IgD-negative memory B cell (primary cell): ENCODE measurements around the gene NCAPG2. TPM values are rescaled to one million over a fixed set of nuclear protein-coding genes. Genes with fewer than 3 reads are reported as not detected.
A peak's percentile ranks its signal among the peaks of the same experiment; 100 is the strongest.

Source experiments
- H3K27ac Mint-ChIP-seq, 3 donors: one replicate each; pipeline ENCODE4 v1.8.0; 2020 to 2022; ENCODE audit warnings: mild to moderate bottlenecking in 3 of 3, mixed read lengths in 3 of 3, moderate library complexity in 1 of 3
- H3K27me3 Mint-ChIP-seq: one replicate; pipeline ENCODE4 v1.8.0; 2021; ENCODE audit warnings: mixed read lengths
- H3K36me3 Mint-ChIP-seq: one replicate; pipeline ENCODE4 v1.8.0; 2020; ENCODE audit warnings: mild to moderate bottlenecking, mixed read lengths
- H3K4me1 Mint-ChIP-seq, 3 donors: one replicate each; pipeline ENCODE4 v1.8.0; 2020 to 2022; ENCODE audit warnings: mixed read lengths in 3 of 3, mild to moderate bottlenecking in 1 of 3
- H3K4me3 Mint-ChIP-seq, 4 donors: one replicate each; pipeline ENCODE4 v1.8.0; 2020 to 2022; ENCODE audit warnings: mild to moderate bottlenecking in 4 of 4, mixed read lengths in 4 of 4, moderate library complexity in 3 of 4
- H3K9me3 Mint-ChIP-seq, 3 donors: one replicate each; pipeline ENCODE4 v1.8.0; 2020 to 2021; ENCODE audit warnings: mixed read lengths in 3 of 3, mild to moderate bottlenecking in 1 of 3
- polyA plus RNA-seq: library from polyadenylated mRNA; unstranded; fragments of 300-500 nt; fragmentation: Illumina TruSeq; gene quantifications from one replicate; pipeline ENCODE4 v1.2.3, GENCODE V29; 2021

The NCAPG2 gene
- polyA plus RNA-seq, 1 donor from 2014 or later, result 2.0 TPM

DNA sequence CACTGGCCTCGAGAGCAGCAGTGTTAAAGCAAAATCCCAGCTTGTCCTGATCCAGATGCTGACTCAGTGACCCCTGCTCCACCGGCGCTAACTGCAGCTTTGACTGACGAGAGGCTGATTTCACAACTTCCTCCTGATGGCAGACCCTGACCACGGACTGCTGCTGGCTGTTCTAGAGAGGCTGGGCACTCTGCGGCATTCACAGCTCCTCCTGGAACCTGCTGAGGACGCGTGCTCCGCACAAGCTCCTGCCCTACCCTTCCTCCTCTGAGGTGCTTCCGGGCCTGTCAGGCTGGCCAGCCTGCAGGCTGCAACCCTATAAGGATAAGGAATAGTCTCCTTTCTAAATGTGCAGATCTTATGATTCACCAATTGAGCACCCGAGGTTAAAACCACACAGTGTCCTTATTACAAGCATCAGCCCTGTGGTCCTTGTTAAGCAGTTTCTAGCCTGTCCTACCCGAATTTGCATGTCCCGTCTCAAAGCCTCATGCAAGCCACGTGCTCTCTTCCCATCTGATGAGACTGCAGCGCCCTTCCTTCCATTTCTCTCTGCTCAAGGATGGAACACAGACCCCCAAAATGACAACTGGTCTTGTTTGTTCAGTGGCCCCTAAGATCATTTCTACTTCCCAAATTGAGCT, 35.5 kb upstream of the NCAPG2 start:
- H3K4me1 Mint-ChIP-seq, result no peaks in the 10 kb centered on the region
- H3K4me3 Mint-ChIP-seq, result no peak overlapping the region
- no peaks in the 10 kb centered on the region for H3K9me3 Mint-ChIP-seq
- no peaks in the 10 kb centered on the region for H3K27me3 Mint-ChIP-seq
- H3K27ac Mint-ChIP-seq, result no peak overlapping the region
- peaks cover 17% of the 10 kb centered on the region for H3K36me3 Mint-ChIP-seq

DNA sequence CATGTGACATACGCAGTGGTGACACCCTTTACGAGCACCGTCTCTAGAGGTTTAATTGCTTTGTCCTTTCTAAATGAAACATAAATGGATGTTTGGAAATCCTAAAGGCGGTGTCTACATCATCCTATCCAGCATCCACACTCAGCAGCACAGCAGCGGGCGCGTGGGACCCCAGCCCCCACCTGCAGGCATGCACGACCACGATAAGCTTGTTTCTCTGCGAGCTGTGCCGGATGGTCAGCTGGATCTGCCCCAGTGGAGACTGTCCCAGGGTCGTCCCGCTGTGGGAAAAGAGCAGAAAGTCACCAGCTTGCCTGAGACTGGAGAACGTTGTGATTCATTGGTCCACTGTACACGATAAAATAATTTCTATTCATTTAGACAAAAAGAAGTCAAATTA, 34.2 kb upstream of the NCAPG2 start:
- Mint-ChIP-seq H3K27me3 (no peaks in the 10 kb centered on the region), H3K4me3 (no peak overlapping the region), H3K27ac (no peak overlapping the region), H3K4me1 (no peaks in the 10 kb centered on the region), H3K9me3 (no peaks in the 10 kb centered on the region), H3K36me3 (peaks cover 17% of the 10 kb centered on the region)

DNA sequence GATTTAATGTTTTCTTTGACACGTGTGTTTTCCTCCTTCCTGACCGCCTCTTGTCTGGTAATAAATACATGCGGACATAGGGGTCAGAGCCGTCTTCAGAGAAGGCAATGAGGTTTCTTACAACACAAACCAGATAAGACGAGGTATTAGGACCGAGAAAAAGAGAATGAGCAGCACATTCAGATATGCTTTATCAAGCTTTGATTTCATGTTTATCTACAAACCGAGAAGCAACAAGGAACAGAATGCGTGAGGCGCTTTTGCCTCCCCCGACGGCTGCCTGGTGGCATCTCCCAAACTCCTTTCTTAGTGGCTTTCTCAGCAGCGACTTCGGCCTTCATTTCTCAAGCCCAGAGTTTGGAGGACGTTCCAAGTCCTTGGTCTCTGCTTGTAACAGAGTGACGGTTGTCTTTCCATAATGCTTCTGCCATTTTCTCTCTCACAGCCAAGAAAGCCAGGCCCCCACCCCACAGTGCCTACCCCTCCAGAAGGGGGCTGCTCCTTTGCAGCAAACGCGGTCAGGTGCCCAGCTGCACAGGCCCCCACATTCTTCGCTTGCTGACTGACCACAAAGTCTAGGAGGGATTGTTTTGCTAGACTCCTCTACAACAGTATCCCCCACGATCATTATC, 32.6 kb upstream of the NCAPG2 start:
- Mint-ChIP-seq H3K27me3 (no peaks in the 10 kb centered on the region), H3K27ac (no peak overlapping the region), H3K4me1 (no peaks in the 10 kb centered on the region), H3K9me3 (no peaks in the 10 kb centered on the region), H3K4me3 (no peak overlapping the region), H3K36me3 (peaks cover 15% of the 10 kb centered on the region)

DNA sequence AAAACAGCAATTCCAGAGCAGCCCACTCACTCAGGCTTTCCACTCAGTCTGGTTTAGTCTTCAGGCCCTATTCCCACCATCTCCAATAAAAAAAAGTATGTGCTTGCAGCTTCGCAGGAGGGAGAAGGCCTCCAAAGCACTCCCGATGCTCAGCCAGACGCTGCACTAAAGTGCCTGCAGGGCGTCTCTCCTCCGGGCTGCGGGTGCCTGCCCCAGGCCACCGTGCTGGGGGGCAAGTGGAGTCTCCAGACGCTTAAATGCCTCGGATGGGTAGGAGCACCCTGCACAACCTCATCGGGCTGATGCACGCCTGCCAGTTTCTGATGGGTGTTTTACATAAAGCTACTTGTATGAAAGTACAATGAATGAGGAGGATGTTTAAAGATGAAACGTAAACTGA, 31.3 kb upstream of the NCAPG2 start:
- Mint-ChIP-seq H3K27me3 (no peaks in the 10 kb centered on the region), H3K36me3 (peaks cover 15% of the 10 kb centered on the region), H3K27ac (peak overlapping the region in 1 of 3 donors; percentile 13), H3K4me3 (no peak overlapping the region), H3K9me3 (no peaks in the 10 kb centered on the region), H3K4me1 (no peaks in the 10 kb centered on the region)

DNA sequence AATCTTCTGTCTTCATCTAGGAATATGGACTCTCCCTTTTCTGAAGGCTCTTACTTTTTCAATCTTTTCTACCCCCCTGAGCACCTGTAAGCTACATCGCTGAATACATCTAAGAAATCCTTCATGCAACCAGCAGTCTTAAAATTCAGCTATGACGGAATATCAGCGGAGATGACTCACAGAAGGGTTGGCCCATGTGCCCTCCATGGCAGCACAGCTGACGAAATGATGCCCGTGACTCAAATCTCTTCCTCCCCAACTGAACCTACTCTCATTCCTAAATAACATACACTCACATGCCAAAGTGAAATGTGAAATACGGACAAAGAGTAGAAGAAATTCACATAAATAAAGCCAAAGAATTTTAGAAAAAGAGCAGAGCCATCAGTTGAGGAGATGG, 30.3 kb upstream of the NCAPG2 start:
- Mint-ChIP-seq H3K27me3 (no peaks in the 10 kb centered on the region), H3K4me1 (peaks cover 0 to 3% (median 0%) of the 10 kb centered on the region in 3 donors), H3K4me3 (no peak overlapping the region), H3K9me3 (no peaks in the 10 kb centered on the region), H3K36me3 (peaks cover 10% of the 10 kb centered on the region), H3K27ac (peak overlapping the region in 1 of 3 donors; percentile 68)

DNA sequence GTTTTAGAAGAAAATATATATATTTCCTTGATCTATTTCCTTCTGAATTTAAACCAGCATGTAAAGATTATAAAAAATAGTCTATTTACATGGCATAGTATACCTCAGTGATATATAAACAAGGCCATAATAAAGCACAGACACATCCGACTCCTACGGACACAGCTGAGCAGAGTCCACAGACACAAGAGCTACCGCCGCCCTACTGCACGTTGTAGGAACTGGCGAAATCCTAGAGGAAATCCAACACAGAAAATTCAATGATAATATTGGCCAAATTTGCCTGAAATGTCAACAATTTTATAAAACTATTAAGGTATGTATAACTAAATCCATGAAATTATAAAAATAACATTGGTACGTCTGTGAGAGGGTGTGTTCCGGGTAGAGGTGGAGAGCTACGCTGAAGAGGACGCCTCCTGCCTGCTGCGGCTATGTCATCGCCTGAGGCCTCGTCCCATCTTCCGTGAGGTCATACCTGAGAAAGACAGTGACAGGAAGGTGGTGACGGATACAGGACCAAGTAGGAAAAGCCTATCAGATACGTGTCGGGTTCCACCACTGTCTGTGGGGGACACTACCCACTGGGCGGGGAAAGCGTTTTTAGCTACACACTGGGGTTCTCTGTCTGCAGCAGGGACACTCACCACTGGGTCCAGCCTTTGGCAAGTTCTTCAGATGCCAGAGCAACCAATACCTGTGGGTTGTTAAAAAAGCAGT, 29.3 kb upstream of the NCAPG2 start:
- H3K36me3 Mint-ChIP-seq, result peaks cover 11% of the 10 kb centered on the region

DNA sequence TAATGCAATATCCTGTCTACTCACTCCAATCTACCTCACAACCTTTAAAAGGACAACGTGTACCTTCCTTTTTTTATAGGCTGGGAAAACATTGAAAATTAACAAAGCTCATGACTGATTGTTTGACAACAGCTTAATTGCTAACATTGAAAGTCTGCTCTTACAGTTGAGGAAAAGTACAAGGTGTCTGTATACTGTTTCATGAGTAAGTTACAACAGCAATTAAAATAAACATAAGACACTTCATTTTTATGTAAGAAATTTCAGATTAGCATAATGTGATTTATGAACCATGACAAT, 28.6 kb upstream of the NCAPG2 start:
- Mint-ChIP-seq H3K9me3 (no peaks in the 10 kb centered on the region), H3K4me3 (no peak overlapping the region), H3K27me3 (no peaks in the 10 kb centered on the region), H3K36me3 (peaks cover 7% of the 10 kb centered on the region), H3K4me1 (peaks cover 0 to 3% (median 0%) of the 10 kb centered on the region in 3 donors), H3K27ac (no peak overlapping the region)

More for the DNA sequence above, 29.3 kb upstream of the NCAPG2 start:
- Mint-ChIP-seq H3K4me3 (no peak overlapping the region), H3K27ac (no peak overlapping the region), H3K9me3 (no peaks in the 10 kb centered on the region), H3K27me3 (no peaks in the 10 kb centered on the region), H3K4me1 (peaks cover 0 to 3% (median 0%) of the 10 kb centered on the region in 3 donors)

DNA sequence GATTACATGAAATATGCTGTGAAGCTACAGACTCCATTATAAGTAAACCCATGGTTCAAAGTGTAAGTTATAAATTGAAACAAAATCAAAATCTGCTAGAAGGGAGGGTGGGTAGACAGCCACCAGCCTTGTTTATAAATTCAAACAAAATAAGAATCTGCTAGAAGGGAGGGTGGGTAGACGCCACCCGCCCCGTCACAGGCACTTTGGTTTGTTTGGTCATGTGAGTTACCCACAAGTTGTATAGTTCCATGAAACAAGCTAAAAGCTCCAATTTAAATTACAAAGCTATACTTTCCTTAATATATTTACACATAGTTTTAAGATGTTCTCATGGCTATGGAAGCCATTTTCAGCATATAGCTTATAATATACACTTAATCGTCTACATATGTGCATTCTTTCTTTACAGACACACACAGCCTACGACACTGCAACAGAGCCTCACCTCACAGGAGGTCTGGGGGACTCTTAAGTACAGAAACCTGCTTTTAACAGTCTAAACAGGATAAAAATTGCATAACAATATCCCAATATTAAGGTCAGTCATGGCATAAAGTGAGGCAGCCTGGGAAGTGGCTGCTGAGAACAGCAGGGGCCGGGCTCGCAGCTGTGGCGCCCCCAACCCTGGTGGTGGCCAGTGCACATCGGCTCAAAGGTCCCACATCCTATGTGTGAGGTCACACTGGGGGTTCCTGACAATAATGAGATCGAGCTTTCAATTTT, 28.1 kb upstream of the NCAPG2 start:
- no peaks in the 10 kb centered on the region for H3K27me3 Mint-ChIP-seq
- H3K36me3 Mint-ChIP-seq, result peaks cover 7% of the 10 kb centered on the region
- no peak overlapping the region for H3K27ac Mint-ChIP-seq
- no peak overlapping the region for H3K4me3 Mint-ChIP-seq
- no peaks in the 10 kb centered on the region for H3K9me3 Mint-ChIP-seq
- peaks cover 0 to 3% (median 0%) of the 10 kb centered on the region in 3 donors for H3K4me1 Mint-ChIP-seq

DNA sequence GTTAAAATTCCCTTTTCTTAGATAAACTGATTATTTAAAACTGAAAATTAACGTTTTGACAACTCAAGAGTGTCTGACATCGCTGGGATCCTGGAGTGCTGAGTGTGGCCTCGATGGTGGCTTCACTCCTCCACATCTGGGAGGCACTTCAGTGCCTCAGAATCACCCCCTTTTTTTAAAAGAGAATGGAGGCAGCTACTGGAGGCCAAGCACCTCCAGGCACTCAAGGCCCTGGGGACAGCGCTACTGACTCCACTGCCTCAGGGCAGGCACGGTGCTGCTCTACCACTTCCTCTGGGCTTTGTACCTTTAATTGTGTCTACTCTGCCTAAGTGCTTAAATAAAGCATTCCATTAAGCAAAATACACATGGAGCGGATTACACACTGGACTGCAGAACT, 27.2 kb upstream of the NCAPG2 start:
- no peak overlapping the region for H3K27ac Mint-ChIP-seq
- H3K4me3 Mint-ChIP-seq, result no peak overlapping the region
- no peaks in the 10 kb centered on the region for H3K9me3 Mint-ChIP-seq
- H3K27me3 Mint-ChIP-seq, result no peaks in the 10 kb centered on the region
- peaks cover 0 to 3% (median 0%) of the 10 kb centered on the region in 3 donors for H3K4me1 Mint-ChIP-seq
- peaks cover 4% of the 10 kb centered on the region for H3K36me3 Mint-ChIP-seq

DNA sequence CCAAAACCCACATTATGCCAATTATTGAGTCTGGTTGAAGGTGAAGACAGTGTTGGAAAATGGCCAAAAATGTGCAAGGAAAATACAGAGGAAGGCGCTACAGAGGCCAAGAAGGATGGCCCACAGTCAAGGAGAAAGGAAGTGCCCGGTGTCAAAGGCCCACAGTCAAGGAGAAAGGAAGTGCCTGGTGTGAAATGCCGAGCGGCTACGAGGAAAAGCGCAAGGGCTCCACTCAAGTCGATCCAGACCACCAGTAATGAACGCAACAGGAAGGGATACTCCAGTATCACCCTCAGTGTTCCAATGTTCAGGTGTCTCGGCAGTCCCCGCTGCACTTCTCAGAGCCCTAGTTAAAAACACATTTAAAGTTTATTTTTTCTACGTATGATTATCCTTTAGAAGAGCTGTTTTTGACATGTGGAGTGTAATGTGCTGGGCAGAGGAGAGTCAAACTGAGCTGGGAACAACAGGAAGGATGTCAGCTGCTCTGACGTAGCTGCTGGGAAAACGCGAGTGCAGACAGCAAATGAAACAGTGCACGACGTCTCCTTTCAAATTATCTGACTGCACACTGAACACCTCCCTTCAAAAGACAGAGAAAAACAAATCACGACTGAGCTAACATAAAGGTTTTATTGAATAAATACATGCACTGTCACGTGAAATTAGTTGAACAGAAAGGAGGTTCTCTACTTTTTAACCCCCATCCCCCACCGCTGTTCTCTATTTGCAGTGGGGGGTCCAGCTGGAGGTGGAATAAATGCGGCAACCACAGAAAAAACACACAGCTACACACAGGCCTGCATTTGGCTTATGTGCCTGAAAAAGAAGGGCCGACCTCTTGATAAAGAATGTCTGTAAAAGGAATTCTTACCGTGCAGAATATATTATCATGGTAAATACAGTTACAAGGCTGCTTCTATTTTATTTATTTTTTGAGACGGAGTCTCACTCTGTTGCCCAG, 26.1 kb upstream of the NCAPG2 start:
- Mint-ChIP-seq H3K4me1 (peaks cover 0 to 3% (median 0%) of the 10 kb centered on the region in 3 donors), H3K9me3 (no peaks in the 10 kb centered on the region), H3K4me3 (no peak overlapping the region), H3K27ac (peak overlapping the region in 1 of 3 donors; percentile 70), H3K27me3 (no peaks in the 10 kb centered on the region), H3K36me3 (peaks cover 4% of the 10 kb centered on the region)

DNA sequence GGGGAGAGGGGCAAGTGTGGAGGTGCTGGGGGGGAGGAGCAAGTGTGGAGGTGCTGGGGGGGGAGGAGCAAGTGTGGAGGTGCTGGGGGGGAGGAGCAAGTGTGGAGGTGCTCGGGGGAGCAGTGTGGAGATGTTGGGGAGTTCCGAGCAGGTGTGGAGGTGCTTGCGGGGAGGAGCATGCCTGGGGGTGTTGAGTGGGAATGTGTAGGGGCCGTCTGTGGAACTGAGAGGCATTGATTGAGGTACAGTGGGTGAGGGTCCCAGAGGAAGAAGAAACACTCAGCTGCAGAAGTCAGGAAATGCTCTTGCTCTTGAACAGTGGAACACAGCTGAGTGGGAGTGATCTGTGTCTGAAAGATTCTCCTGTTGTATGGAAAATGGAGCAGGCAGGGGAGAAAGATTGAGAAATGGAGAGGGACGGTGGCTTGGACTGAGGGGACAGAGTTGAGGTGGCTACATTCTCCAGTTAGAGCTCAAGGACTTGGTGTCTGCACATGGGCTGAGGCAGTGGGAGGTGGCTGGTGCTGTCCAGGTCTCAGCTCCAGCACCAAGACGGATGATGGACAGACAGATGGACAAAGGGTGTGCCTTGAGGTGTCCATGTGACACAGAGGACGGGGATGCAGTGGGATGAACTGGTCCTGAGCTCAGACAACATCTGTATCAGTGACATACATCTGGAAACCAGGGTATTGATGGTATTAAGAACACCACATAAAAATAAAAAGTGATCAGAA, 25.2 kb upstream of the NCAPG2 start:
- H3K27ac Mint-ChIP-seq, result peak overlapping the region in 1 of 3 donors; percentile 70
- no peak overlapping the region for H3K4me3 Mint-ChIP-seq
- H3K4me1 Mint-ChIP-seq, result peaks cover 0 to 3% (median 0%) of the 10 kb centered on the region in 3 donors
- peaks cover 4% of the 10 kb centered on the region for H3K36me3 Mint-ChIP-seq
- no peaks in the 10 kb centered on the region for H3K9me3 Mint-ChIP-seq
- no peaks in the 10 kb centered on the region for H3K27me3 Mint-ChIP-seq

DNA sequence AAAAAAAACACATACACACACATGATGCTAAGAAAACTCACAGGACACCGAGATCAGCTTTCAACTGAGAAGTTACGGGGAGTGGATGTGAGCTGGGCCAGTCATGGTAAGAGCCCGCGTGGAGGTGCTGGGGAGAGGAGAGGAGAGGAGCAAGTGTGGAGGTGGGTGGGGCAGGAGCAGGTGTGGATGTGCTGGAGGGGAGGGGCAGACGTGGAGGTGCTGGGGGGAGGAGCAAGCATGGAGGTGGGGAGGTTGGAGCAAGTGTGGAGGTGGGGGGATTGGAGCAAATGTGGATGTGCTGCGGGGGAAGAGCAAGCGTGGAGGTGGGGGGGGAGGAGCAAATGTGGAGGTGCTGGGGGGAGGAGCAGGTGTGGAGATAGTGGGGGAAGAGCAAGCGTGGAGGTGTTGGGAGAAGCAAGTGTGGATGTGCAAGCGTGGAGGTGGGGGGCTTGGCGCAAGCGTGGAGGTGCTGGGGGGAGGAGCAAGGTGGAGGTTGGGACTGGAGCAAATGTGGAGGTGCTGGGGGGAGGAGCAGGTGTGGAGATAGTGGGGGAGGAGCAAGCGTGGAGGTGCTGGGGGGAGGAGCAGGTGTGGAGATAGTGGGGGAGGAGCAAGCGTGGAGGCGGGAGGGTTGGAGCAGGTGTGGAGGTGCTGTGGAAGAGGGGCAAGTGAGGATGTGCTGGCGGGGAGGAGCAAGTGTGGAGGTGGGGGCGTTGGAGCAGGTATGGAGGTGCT, 24.5 kb upstream of the NCAPG2 start:
- H3K27me3 Mint-ChIP-seq, result no peaks in the 10 kb centered on the region

DNA sequence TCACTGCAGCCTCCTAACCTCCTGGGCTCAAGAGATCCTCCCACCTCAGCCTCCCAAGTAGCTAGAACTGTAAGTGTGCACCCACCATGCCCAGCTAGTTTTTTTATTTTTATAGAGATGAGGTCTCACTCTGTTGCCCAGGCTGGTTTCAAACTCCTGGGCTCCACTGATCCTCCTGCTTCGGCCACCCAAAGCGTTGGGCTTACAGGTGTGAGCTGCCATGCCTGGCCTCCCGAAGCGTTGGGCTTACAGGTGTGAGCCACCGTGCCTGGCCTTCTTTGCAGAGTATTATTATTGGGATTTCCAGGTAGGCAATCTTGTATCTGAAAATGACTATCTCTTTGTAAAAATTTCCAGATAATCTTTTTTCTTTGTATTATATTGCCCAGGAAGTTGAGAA, 23.1 kb upstream of the NCAPG2 start:
- Mint-ChIP-seq H3K4me3 (no peak overlapping the region), H3K27ac (no peak overlapping the region), H3K27me3 (no peaks in the 10 kb centered on the region), H3K36me3 (peaks cover 4% of the 10 kb centered on the region), H3K4me1 (peaks cover 0 to 3% (median 0%) of the 10 kb centered on the region in 3 donors), H3K9me3 (no peaks in the 10 kb centered on the region)

More for the DNA sequence above, 24.5 kb upstream of the NCAPG2 start:
- Mint-ChIP-seq H3K4me3 (peak overlapping the region in 1 of 4 donors; percentile 52), H3K27ac (no peak overlapping the region), H3K36me3 (peaks cover 4% of the 10 kb centered on the region), H3K4me1 (peaks cover 0 to 3% (median 0%) of the 10 kb centered on the region in 3 donors), H3K9me3 (no peaks in the 10 kb centered on the region)
